ENCODE results near the gene KAT2B. TPM values are rescaled to one million over a fixed set of nuclear protein-coding genes. Genes with fewer than 3 reads are reported as not detected.

KAT2B gene
- total RNA-seq, 4 donors from 2014 or later = 30.8 to 57.3 (median 44.0) TPM

DNA sequence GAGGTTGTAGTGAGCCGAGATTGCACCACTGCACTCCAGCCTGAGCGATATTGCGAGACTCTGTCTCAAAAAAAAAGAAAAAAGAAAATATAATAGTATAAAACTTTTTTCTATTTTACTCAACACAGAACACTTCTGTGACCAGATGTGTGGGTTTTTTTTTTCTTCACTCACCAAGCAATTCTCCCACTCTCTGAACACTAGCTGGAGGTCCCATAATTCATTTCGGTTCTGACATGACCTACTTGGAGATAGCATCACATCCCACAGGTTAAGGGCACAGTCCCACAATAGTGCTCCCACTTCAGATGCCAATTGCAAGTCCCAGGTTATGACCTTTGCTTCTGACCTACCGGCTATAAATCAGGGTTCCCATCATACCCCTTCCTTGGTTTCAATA lies 35.0 kb downstream of the KAT2B start:
- no peak overlapping the region for H3K27ac ChIP-seq
- no peak overlapping the region for H3K4me3 ChIP-seq
- H3K36me3 ChIP-seq = peaks cover 0 to 17% of the 10 kb centered on the region in 2 donors
- TF ChIP-seq POLR2A (IDR thresholded peaks at IDR 0.05) (no peak), CTCF (IDR thresholded peaks at IDR 0.05) (no peak), EP300 (IDR thresholded peaks at IDR 0.05) (no peak), POLR2AphosphoS5 (IDR thresholded peaks at IDR 0.05) (no peak)
- no peaks in the 10 kb centered on the region for H3K9me3 ChIP-seq
- peaks cover 2 to 29% (median 6%) of the 10 kb centered on the region in 3 donors for H3K4me1 ChIP-seq
- WGBS, 2 donors (ENCODE audit: low coverage in 1 of 2) = 88 to 100% methylated on average over 4 of the region's 5 CpGs
- H3K27me3 ChIP-seq = no peaks in the 10 kb centered on the region
- ATAC-seq = no peak

- Histone ChIP-seq H3K36me3 (peaks cover 0 to 17% of the 10 kb centered on the region in 2 donors), H3K27ac (no peak overlapping the region), H3K4me3 (no peak overlapping the region), H3K27me3 (no peaks in the 10 kb centered on the region), H3K9me3 (no peaks in the 10 kb centered on the region), H3K4me1 (peaks cover 9 to 36% (median 9%) of the 10 kb centered on the region in 3 donors)
- WGBS, 2 donors (ENCODE audit: low coverage in 1 of 2) = 71 to 76% methylated on average over 6 of the region's 6 CpGs
- ATAC-seq = no peak
- no peak for TF ChIP-seq CTCF (IDR thresholded peaks at IDR 0.05)
- TF ChIP-seq EP300 (IDR thresholded peaks at IDR 0.05) = no peak
- TF ChIP-seq POLR2AphosphoS5 (IDR thresholded peaks at IDR 0.05) = no peak
These were observed 36.2 kb downstream of the KAT2B start for GRCh38 chr3:20076296-20076997.

GRCh38 chr3:20077068-20077467 lies 36.8 kb downstream of the KAT2B start:
- TF ChIP-seq CTCF (IDR thresholded peaks at IDR 0.05) (no peak), POLR2A (IDR thresholded peaks at IDR 0.05) (no peak), POLR2AphosphoS5 (IDR thresholded peaks at IDR 0.05) (no peak), EP300 (IDR thresholded peaks at IDR 0.05) (no peak)
- H3K9me3 ChIP-seq = no peaks in the 10 kb centered on the region
- H3K4me3 ChIP-seq = no peak overlapping the region
- no peaks in the 10 kb centered on the region for H3K27me3 ChIP-seq
- H3K27ac ChIP-seq = no peak overlapping the region
- WGBS, 2 donors (ENCODE audit: low coverage in 1 of 2) = 100% methylated on average over 1 of the region's 1 CpG; no CpG with 5 or more reads in 1 of the 2 donors
- no peak for ATAC-seq
- peaks cover 9 to 33% (median 9%) of the 10 kb centered on the region in 3 donors for H3K4me1 ChIP-seq
- peaks cover 0 to 12% of the 10 kb centered on the region in 2 donors for H3K36me3 ChIP-seq

DNA sequence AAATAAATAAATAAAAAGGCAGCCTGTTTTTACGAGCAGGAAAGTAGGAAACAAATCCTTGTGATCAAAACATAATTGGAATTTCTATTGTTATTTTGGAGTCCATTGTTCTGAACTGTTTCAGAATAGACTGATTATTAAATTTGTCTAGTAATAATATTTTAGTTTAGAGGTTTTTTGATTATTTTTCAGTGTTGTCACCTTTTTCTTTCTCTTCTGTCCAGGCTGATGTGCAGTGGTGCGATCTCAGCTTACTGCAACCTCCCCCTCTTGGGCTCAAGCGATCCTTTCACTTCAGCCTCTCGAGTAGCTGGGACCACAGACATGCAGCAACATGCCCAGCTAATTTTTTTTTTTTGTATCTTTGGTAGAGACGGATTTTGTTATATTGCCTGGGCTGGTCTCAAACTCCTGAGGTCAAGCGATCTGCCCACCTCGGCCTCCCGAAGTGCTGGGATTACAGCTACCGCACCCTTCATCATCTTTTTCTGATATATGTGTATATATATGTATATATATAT lies 38.0 kb downstream of the KAT2B start:
- WGBS, 2 donors (ENCODE audit: low coverage in 1 of 2) = 79 to 89% methylated on average over 3 to 8 of the region's 9 CpGs
- Histone ChIP-seq H3K9me3 (no peaks in the 10 kb centered on the region), H3K27me3 (no peaks in the 10 kb centered on the region), H3K4me3 (no peak overlapping the region), H3K4me1 (peaks cover 9 to 33% (median 9%) of the 10 kb centered on the region in 3 donors), H3K36me3 (peaks cover 0 to 1% of the 10 kb centered on the region in 2 donors), H3K27ac (no peak overlapping the region)
- ATAC-seq = no peak
- TF ChIP-seq CTCF (IDR thresholded peaks at IDR 0.05) (no peak), POLR2AphosphoS5 (IDR thresholded peaks at IDR 0.05) (no peak), POLR2A (IDR thresholded peaks at IDR 0.05) (no peak), EP300 (IDR thresholded peaks at IDR 0.05) (no peak)

DNA sequence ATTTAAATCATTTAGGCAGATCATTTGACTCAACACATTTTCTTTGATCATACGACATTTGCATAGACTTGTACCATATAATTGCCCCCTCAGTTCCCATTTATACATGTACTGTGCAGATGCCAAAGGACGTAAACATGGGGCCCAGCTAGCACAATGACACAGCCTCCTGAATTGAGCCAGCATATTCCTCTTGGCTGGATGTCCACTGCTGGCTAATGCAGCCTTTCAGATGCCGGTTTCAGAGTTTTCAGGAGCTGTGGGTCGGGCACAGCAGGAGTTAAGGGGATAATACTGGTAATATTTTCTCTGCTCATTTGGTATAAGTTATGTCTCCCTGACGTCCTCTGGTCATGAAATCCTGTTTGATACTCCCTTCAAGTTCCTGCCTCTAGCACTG lies 39.4 kb downstream of the KAT2B start:
- H3K4me3 ChIP-seq = no peak overlapping the region
- ATAC-seq = no peak
- H3K27me3 ChIP-seq = no peaks in the 10 kb centered on the region
- 66 to 92% methylated on average over 4 to 5 of the region's 5 CpGs for WGBS, 2 donors (ENCODE audit: low coverage in 1 of 2)
- H3K27ac ChIP-seq = no peak overlapping the region
- peaks cover 9 to 25% (median 9%) of the 10 kb centered on the region in 3 donors for H3K4me1 ChIP-seq
- TF ChIP-seq CTCF (IDR thresholded peaks at IDR 0.05) (no peak), POLR2AphosphoS5 (IDR thresholded peaks at IDR 0.05) (no peak), EP300 (IDR thresholded peaks at IDR 0.05) (no peak), POLR2A (IDR thresholded peaks at IDR 0.05) (no peak)
- no peaks in the 10 kb centered on the region for H3K9me3 ChIP-seq
- H3K36me3 ChIP-seq = no peaks in the 10 kb centered on the region

Data from gastroesophageal sphincter (tissue), 4 donors.